ENCODE measurements around the gene LCA5L. TPM values are rescaled to one million over a fixed set of nuclear protein-coding genes. Genes with fewer than 3 reads are reported as not detected.
A peak's percentile ranks its signal among the peaks of the same experiment; 100 is the strongest.

Gene LCA5L
- total and polyA plus RNA-seq, 12 donors, result 0.21 to 2.1 (median 0.78) TPM

DNA sequence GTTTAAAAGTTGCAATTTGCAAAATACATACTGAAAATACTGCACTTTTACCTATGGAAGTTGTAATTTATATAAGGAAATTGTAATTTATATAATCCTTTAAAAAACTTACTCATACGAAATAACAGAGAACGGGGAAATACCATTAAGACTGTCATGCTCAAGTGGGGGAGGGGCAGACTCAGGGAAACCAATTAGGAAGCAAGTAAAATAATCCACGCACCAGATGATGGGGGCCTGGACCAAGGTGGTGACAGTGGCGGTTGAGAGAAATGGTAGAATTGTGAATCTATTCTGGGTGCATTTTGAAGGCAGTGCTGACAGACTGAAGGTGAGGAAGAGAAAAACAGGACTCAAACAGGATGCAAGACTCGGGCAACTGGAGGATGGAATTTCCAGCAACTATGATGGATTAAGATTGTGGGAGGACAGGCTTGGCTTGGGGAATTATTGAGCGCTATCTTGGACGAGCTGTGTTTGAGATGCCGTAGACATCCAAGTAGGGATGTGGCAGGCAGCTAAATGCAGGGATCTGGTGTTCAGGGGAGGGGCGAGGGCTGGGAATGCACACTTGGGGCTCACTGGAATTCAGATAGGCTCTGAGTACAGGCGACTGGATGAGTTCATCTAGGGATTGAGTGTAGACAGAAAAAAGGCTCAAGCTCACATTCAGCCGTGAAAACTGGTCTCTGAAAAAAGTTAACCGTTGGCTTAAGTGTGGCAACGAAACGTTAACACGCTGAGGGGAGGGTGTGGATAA lies 977 bp downstream of the LCA5L start:
- TF ChIP-seq, protein P1, sequence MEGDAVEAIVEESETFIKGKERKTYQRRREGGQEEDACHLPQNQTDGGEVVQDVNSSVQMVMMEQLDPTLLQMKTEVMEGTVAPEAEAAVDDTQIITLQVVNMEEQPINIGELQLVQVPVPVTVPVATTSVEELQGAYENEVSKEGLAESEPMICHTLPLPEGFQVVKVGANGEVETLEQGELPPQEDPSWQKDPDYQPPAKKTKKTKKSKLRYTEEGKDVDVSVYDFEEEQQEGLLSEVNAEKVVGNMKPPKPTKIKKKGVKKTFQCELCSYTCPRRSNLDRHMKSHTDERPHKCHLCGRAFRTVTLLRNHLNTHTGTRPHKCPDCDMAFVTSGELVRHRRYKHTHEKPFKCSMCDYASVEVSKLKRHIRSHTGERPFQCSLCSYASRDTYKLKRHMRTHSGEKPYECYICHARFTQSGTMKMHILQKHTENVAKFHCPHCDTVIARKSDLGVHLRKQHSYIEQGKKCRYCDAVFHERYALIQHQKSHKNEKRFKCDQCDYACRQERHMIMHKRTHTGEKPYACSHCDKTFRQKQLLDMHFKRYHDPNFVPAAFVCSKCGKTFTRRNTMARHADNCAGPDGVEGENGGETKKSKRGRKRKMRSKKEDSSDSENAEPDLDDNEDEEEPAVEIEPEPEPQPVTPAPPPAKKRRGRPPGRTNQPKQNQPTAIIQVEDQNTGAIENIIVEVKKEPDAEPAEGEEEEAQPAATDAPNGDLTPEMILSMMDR (IDR thresholded peaks at IDR 0.05), result no peak
- Histone ChIP-seq H3K27me3 (no peaks in the 10 kb centered on the region), H3K4me1 (peaks cover 4 to 22% (median 11%) of the 10 kb centered on the region in 9 donors), H3K27ac (peak overlapping the region in 9 of 10 donors; percentile 85 to 97 (median 95)), H3K9me3 (peaks cover 0 to 6% (median 0%) of the 10 kb centered on the region in 11 donors), H3K36me3 (no peaks in the 10 kb centered on the region), H3K4me3 (peak overlapping the region in 9 of 10 donors; percentile 66 to 96 (median 90))
- ATAC-seq, result peak in 7 of 8 donors; percentile 9 to 33 (median 23)
- 5 to 9% methylated on average over 15 of the region's 15 CpGs for WGBS, 2 donors
- intact Hi-C loops (cut with DNase I), result loop anchor here in 2 of 10 donors (10.0 kb wide), 1 partner anchor 130 kb away; the partner anchor contains the start of gene BRWD1 (in 2 of the 2)
- no peak for DNase-seq

DNA sequence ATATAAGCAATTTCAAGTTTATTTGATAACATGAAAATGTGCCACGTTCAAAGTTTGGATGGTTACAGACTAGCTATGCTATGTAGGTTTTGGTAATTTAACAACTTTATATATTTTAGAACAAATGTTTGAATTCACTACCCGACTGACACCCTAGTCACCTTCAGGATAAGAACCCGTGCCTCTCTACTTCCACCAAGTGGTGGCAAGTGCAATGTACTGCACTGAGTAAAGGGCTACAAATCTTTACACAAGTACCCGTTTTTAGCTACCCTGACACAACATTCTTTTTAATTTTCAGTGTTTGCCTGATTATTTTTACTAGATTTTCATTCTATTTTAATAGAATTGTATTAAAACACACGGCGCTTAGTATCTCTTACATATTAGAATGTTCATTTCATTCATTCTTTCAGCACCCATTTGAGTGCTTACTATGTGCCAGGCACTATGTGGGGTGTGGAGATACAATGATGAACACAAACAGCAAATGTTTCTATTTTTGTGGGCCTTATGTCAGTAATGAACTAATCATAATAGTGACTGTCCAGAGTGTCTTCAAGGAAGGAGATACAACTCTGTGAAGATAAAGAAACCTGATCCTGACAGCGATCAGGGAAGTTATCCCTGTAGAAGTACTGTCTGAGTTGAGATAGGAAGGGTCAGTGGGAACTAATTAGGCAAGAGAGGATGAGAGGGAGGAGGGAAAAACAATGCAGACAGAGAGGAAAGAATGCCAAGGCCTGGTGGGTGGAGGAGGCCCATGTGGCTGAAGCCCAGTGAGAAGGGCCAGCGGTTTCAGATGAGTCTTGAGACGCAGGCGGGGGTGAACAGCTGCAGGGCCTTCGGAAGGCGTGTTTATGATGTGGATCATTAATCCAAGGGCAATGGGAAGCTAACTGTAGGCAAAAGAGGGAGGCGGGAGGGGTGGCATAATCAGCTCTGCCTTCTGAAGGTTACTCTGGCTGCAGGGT lies 3.8 kb downstream of the LCA5L start:
- intact Hi-C loops (cut with DNase I), result loop anchor here in 2 of 10 donors (10.0 kb wide), 1 partner anchor 127 kb away; the partner anchor contains the start of gene BRWD1 (in 2 of the 2)
- ATAC-seq (no peak), DNase-seq (no peak)
- TF ChIP-seq, protein P1 (IDR thresholded peaks at IDR 0.05), result peak; percentile 36 to 76 (median 67)
- Histone ChIP-seq H3K4me3 (no peak overlapping the region), H3K27ac (no peak overlapping the region), H3K27me3 (no peaks in the 10 kb centered on the region), H3K4me1 (peaks cover 4 to 20% (median 11%) of the 10 kb centered on the region in 9 donors), H3K9me3 (no peaks in the 10 kb centered on the region), H3K36me3 (no peaks in the 10 kb centered on the region)
- 51 to 54% methylated on average over 13 of the region's 13 CpGs for WGBS, 2 donors

DNA sequence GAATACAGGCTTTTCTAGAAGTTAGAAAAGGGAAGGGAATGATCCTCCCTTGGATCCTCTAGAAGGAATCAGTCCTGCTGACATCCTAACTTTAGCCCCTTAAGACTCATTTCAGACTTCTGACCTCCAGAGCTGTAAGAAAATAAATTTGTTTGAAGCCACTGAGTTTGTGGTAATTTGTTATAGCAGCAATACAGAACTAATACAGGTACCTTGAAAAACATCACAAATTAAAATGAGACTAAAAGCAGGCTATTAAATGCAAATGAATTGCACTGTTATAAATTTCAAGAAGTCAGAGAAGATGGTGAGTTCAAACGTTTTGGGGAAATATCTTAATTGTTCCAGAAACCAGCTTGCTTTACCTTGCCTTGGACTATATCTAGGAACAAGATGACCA lies 6.3 kb downstream of the LCA5L start:
- Histone ChIP-seq H3K36me3 (no peaks in the 10 kb centered on the region), H3K27ac (no peak overlapping the region), H3K4me1 (peaks cover 0 to under 1% (median 0%) of the 10 kb centered on the region in 9 donors), H3K27me3 (no peaks in the 10 kb centered on the region), H3K4me3 (no peak overlapping the region), H3K9me3 (no peaks in the 10 kb centered on the region)
- intact Hi-C loops (cut with DNase I), result no loop called here
- ATAC-seq (no peak), DNase-seq (no peak)
- TF ChIP-seq, protein P1 (IDR thresholded peaks at IDR 0.05), result no peak
- WGBS, 2 donors, result 35 to 46% methylated on average over 1 of the region's 1 CpG

DNA sequence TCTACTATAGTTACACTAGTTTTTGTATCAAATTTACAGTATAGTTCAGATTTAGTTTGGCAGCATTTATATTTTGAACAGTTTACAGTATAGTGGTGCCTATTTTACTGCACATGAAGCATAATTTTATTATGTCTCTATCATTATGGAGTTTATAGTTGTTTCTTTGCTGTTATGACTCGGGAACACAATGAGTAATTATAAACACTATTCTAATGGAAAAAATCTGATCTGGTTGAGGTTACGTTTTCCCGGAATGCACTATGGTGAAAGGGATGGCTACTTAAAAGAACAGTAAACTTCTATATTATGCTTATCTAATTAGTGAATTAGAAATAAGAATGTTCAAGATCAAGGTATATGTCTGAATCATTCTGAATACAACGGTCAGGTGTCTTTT lies 10.6 kb downstream of the LCA5L start:
- 68 to 70% methylated on average over 4 of the region's 4 CpGs for WGBS, 2 donors
- Histone ChIP-seq H3K36me3 (no peaks in the 10 kb centered on the region), H3K27ac (no peak overlapping the region), H3K27me3 (no peaks in the 10 kb centered on the region), H3K4me3 (no peak overlapping the region), H3K4me1 (no peaks in the 10 kb centered on the region), H3K9me3 (no peaks in the 10 kb centered on the region)
- TF ChIP-seq, protein P1 (IDR thresholded peaks at IDR 0.05), result no peak
- ATAC-seq, result no peak
- intact Hi-C loops (cut with DNase I), result no loop called here
- no peak for DNase-seq
